OCI-LY3 (cell line): ENCODE data around the gene ADRA2B.
"Not testable (repeated sequence)": the region's sequence is repeated elsewhere in the genome, so short reads cannot be mapped to it uniquely, and the experiment has no call there.

Experiments
- CTCF ChIP-seq: fragments of 200-600, 300-600 bp; sonication (generic); IDR thresholded peaks from 2 replicates; pipeline ENCODE4 v1.5.1; 2014; ENCODE audit warnings: antibody characterized with exemption, low read length, low read depth
- EZH2phosphoT487 ChIP-seq: fragments of 200-600 bp; shearing (Covaris generic); IDR thresholded peaks from 2 replicates; pipeline ENCODE4 v1.6.1; 2018; ENCODE audit warnings: antibody characterized with exemption, mixed run types, low read depth

GRCh38 chr2:96064760-96065159, 51.6 kb downstream of the ADRA2B start:
- not testable (repeated sequence) for TF ChIP-seq EZH2phosphoT487, CTCF
